UCSD-AML1 (cell line): ENCODE data around the gene ZXDA.

Experiments used
- DNase-seq: peaks from one replicate; lab custom pipeline; 2025; ENCODE audit not compliant: unreplicated experiment; lab: John Stamatoyannopoulos, UW

Gene ZXDA

GRCh38 chrX:57899064-57899463, 11.2 kb downstream of the ZXDA start:
- no peak for DNase-seq

- no peak for DNase-seq
Observed at GRCh38 chrX:57871463-57871862, 38.8 kb downstream of the ZXDA start.
